ENCODE data around the gene RNF6. TPM values are rescaled to one million over a fixed set of nuclear protein-coding genes. Genes with fewer than 3 reads are reported as not detected.

Gene RNF6
- total RNA-seq: 20.0 TPM

GRCh38 chr13:26221721-26222519, at the start of gene RNF6:
RNF6 (minus strand) TSS chr13:26222314; CDS start chr13:26219649, 2,665 bp downstream.

GRCh38 chr13:26253787-26254582, 31.9 kb upstream of the RNF6 start, which contains the start of gene CDK8:
CDK8 (plus strand) TSS chr13:26254129; CDS start chr13:26254642, 513 bp downstream.

Other genes starting within 250 kb of the RNF6 start
- 107 TPM for gene SHISA2, start 170.3 kb downstream of the RNF6 start, total RNA-seq
- gene CDK8, start 31.8 kb upstream of the RNF6 start, total RNA-seq: 13.1 TPM

All from metanephros (tissue), 1 donor.